ENCODE data around the gene PCDHGA1.

The PCDHGA1 gene

DNA sequence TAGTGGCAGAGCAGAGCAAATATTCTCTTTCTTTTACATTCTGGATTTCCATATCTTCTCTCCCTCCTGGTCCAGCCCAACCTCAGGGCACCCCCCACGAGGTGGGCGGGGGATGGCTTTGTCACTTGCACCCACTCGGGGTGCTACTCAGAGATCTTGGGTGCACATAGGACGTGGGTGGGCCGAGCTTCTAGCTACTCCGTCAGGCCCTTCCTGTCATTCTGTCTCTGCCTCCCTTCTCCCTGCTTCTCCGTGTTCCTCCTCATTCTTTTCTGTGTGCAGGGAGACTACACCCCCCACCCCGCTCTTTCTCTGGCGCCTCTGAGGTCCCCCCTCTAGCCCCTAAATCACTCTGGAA is 178.1 kb downstream of the PCDHGA1 start:
- Histone ChIP-seq H4K20me1 (ENCODE audit: control insufficient read depth, insufficient read depth, low read depth, low read length) (no peaks in the 10 kb centered on the region), H3K27ac (ENCODE audit: low read depth, low read length) (peak overlapping the region; percentile 100), H3K4me2 (ENCODE audit: low read length) (peak overlapping the region; percentile 97), H3K27me3 (ENCODE audit: control insufficient read depth, low read length) (no peaks in the 10 kb centered on the region), H3K79me2 (ENCODE audit: control insufficient read depth, low read length) (peaks cover 47% of the 10 kb centered on the region), H3K9me3 (ENCODE audit: control insufficient read depth, insufficient read depth, low read length) (no peaks in the 10 kb centered on the region), H3K36me3 (ENCODE audit: control insufficient read depth, low read length) (peaks cover 83% of the 10 kb centered on the region), H3K4me3 (ENCODE audit: low read length) (peak overlapping the region; percentile 79), H3K9me2 (replicated peaks; ENCODE audit: control insufficient read depth, low read length) (no peaks in the 10 kb centered on the region), H3F3A (ENCODE audit: control insufficient read depth, insufficient read depth) (peaks cover 55% of the 10 kb centered on the region), H3K4me1 (ENCODE audit: control insufficient read depth, low read length) (peaks cover 100% of the 10 kb centered on the region)
- TF ChIP-seq CTCF (IDR thresholded peaks at IDR 0.05; ENCODE audit: low read depth, low read length, poor library complexity, severe bottlenecking) (no peak), EZH2phosphoT487 (IDR thresholded peaks at IDR 0.05; ENCODE audit: borderline replicate concordance, low read length) (no peak)

DNA sequence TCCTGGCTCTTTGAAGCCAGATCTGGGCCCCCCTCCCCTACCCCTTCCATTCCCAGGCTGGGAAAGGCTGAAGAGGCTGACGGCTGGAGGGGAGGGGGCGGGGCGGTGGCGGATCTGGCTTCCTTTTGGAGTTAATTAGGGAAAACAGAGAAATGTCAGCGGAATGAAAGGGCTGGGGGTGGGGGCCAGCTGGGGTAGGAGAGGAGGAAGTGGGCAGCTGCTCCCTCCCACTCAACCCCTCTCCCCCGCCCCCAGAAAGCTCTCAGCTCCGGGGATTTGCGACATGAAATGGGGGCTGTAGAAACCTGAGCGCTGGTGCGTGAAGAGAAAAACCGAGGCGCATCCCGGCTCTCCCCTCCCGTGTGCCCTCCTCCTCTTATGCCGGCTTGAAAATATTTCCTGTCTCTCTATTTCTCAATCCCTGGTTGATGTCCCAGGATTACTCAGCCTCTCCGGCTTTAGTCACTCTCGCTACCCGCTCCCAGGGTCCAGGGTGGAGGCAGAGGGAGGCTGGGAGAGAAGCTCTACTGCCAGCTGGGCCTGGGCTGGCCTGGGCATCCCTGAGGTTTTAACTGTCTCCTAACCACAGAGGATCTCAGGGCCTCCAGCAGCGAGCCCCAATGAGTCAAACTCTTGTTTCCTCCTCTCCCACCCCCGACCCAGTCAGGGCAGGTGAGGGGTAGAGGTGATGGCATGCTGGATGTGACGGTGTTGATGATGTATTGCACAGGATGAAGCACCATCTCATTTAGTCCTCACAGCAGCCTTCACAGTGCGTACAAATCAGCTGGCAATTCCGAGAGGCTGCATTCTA is 178.7 kb downstream of the PCDHGA1 start:
- H3K27ac ChIP-seq (ENCODE audit: low read depth, low read length): peak overlapping the region; percentile 100
- H3K79me2 ChIP-seq (ENCODE audit: control insufficient read depth, low read length): peaks cover 42% of the 10 kb centered on the region
- peak overlapping the region; percentile 79 for H3K4me3 ChIP-seq (ENCODE audit: low read length)
- H3K27me3 ChIP-seq (ENCODE audit: control insufficient read depth, low read length): no peaks in the 10 kb centered on the region
- peaks cover 59% of the 10 kb centered on the region for H3F3A ChIP-seq (ENCODE audit: control insufficient read depth, insufficient read depth)
- peaks cover 100% of the 10 kb centered on the region for H3K4me1 ChIP-seq (ENCODE audit: control insufficient read depth, low read length)
- H3K4me2 ChIP-seq (ENCODE audit: low read length): peak overlapping the region; percentile 97
- no peaks in the 10 kb centered on the region for H3K9me2 ChIP-seq (replicated peaks; ENCODE audit: control insufficient read depth, low read length)
- TF ChIP-seq EZH2phosphoT487 (IDR thresholded peaks at IDR 0.05; ENCODE audit: borderline replicate concordance, low read length) (no peak), CTCF (IDR thresholded peaks at IDR 0.05; ENCODE audit: low read depth, low read length, poor library complexity, severe bottlenecking) (no peak)
- no peaks in the 10 kb centered on the region for H3K9me3 ChIP-seq (ENCODE audit: control insufficient read depth, insufficient read depth, low read length)
- peaks cover 82% of the 10 kb centered on the region for H3K36me3 ChIP-seq (ENCODE audit: control insufficient read depth, low read length)
- H4K20me1 ChIP-seq (ENCODE audit: control insufficient read depth, insufficient read depth, low read depth, low read length): no peaks in the 10 kb centered on the region

DNA sequence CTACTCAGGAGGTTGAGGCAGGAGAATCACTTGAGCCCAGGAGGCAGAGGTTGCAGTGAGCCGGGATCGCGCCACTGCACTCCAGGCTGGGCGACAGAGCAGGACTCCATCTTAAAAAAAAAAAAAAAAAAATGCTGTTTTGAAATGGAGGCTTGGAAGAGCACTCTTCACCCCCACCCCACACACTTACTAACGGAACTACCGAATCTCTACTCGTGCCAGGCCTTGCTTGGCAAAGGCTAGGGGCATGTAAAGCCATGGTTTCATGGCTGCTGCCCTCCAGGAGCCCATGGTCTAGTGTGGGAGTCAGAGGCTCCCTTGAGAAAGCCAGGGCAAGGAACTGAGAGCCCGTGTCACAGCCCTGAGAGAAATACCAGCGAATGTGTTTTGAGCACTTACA is 179.8 kb downstream of the PCDHGA1 start:
- H3K4me2 ChIP-seq (ENCODE audit: low read length): peak overlapping the region; percentile 97
- H3K27me3 ChIP-seq (ENCODE audit: control insufficient read depth, low read length): no peaks in the 10 kb centered on the region
- H3K9me3 ChIP-seq (ENCODE audit: control insufficient read depth, insufficient read depth, low read length): no peaks in the 10 kb centered on the region
- H3K4me3 ChIP-seq (ENCODE audit: low read length): peak overlapping the region; percentile 79
- peaks cover 100% of the 10 kb centered on the region for H3K4me1 ChIP-seq (ENCODE audit: control insufficient read depth, low read length)
- H4K20me1 ChIP-seq (ENCODE audit: control insufficient read depth, insufficient read depth, low read depth, low read length): no peaks in the 10 kb centered on the region
- peak overlapping the region; percentile 100 for H3K27ac ChIP-seq (ENCODE audit: low read depth, low read length)
- H3K36me3 ChIP-seq (ENCODE audit: control insufficient read depth, low read length): peaks cover 79% of the 10 kb centered on the region
- no peaks in the 10 kb centered on the region for H3K9me2 ChIP-seq (replicated peaks; ENCODE audit: control insufficient read depth, low read length)
- TF ChIP-seq EZH2phosphoT487 (IDR thresholded peaks at IDR 0.05; ENCODE audit: borderline replicate concordance, low read length): no peak
- TF ChIP-seq CTCF (IDR thresholded peaks at IDR 0.05; ENCODE audit: low read depth, low read length, poor library complexity, severe bottlenecking): no peak
- H3F3A ChIP-seq (ENCODE audit: control insufficient read depth, insufficient read depth): peaks cover 71% of the 10 kb centered on the region
- H3K79me2 ChIP-seq (ENCODE audit: control insufficient read depth, low read length): peaks cover 30% of the 10 kb centered on the region

Measured in DOHH2 (cell line).